SJCRH30 (cell line): ENCODE results near the gene IL32. TPM values are rescaled to one million over a fixed set of nuclear protein-coding genes. Genes with fewer than 3 reads are reported as not detected.

Experiments
- DNase-seq, 2 experiments: peaks; one replicate each; pipeline ENCODE4 v3.0.0-alpha.2; 2015 to 2020
- H3K27ac ChIP-seq: fragments of 250-450 bp; sonication (Bioruptor Pico); 2 replicates; pipeline ENCODE4 v1.5.1; 2020; ENCODE audit warnings: mild to moderate bottlenecking, moderate library complexity
- H3K27me3 ChIP-seq: fragments of 250-450 bp; sonication (Bioruptor Pico); 2 replicates; pipeline ENCODE4 v1.5.1; 2020; ENCODE audit warnings: mild to moderate bottlenecking, moderate library complexity
- H3K36me3 ChIP-seq: fragments of 250-450 bp; sonication (Bioruptor Pico); 2 replicates; pipeline ENCODE4 v1.5.1; 2020; ENCODE audit warnings: mild to moderate bottlenecking, moderate library complexity
- H3K4me1 ChIP-seq: fragments of 250-450 bp; sonication (Bioruptor Pico); 2 replicates; pipeline ENCODE4 v1.5.1; 2020; ENCODE audit warnings: mild to moderate bottlenecking, moderate library complexity
- H3K4me3 ChIP-seq: fragments of 250-450 bp; sonication (Bioruptor Pico); 2 replicates; pipeline ENCODE4 v1.5.1; 2020; ENCODE audit warnings: mild to moderate bottlenecking, moderate library complexity
- H3K9me3 ChIP-seq: fragments of 250-450 bp; sonication (Bioruptor Pico); replicated peaks from 2 replicates; pipeline ENCODE4 v1.5.1; 2020; ENCODE audit warnings: mild to moderate bottlenecking, moderate library complexity
- total RNA-seq: library from RNA; depleted of rRNA; stranded (reverse); fragments of >200 nt; shearing (Covaris generic); gene quantifications from 2 replicates; pipeline ENCODE4 v1.2.3, GENCODE V29; 2014; rRNA removed

The IL32 gene
- total RNA-seq, 1 experiment from 2014 or later = 158 TPM

DNA sequence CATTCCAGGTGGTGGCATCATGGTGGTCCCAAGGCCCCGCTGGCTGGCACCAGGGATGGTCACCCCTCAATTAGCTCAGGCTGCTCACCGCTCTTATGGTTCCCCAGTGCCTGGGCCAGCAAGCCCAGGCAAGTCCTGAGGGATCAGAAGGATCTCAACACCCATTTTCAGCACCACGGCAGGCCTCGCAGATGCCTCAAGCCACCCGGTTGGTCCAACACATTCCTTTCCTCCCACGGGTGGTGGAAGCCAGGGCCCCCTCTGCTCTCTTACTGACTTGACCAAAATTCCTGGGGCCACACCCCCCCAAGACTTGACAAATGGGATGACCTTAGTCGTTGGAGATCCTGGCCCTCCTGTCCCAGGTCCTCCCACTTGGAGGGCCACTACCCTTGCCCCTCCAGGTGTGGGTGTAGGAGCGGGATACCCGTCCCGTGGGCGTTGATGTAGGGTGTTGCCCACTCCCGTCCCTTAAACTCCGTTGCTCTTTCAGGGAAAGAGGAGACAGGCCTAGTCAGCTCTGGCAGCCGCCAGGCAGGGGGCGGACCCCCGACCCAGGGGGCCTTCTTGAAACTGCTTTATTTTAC, 52.9 kb downstream of the IL32 start:
- DNase-seq = no peak
- H3K9me3 ChIP-seq = no peaks in the 10 kb centered on the region
- peaks cover 32% of the 10 kb centered on the region for H3K4me1 ChIP-seq
- H3K27me3 ChIP-seq = no peaks in the 10 kb centered on the region
- no peak overlapping the region for H3K27ac ChIP-seq
- H3K4me3 ChIP-seq = no peak overlapping the region
- H3K36me3 ChIP-seq = peaks cover 35% of the 10 kb centered on the region

DNA sequence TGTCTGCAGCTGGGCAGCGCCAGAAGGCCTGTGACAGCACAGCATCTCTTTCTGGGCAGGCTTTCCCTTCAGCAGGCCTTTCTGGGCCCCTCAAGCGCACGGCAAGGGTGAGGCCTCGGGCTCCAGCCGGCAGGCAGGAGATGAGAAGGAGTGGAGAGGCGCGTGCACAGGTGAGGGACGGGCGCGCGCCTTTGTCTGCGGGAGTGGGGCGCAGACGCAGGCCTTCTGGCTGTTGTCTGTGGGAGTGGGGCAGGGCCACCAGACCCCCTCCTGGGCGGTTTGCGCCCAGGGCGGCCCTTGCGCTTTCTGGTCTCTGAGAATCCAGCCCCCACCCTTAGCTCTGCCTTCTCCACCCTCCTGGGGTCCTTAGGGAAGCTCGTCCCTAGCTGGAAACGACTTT, 53.4 kb downstream of the IL32 start:
- peaks cover 35% of the 10 kb centered on the region for H3K36me3 ChIP-seq
- H3K27ac ChIP-seq = no peak overlapping the region
- no peaks in the 10 kb centered on the region for H3K9me3 ChIP-seq
- H3K27me3 ChIP-seq = no peaks in the 10 kb centered on the region
- DNase-seq = no peak
- no peak overlapping the region for H3K4me3 ChIP-seq
- H3K4me1 ChIP-seq = peaks cover 35% of the 10 kb centered on the region

Other genes starting within 250 kb of the IL32 start
- gene PRSS21, start 248.4 kb upstream of the IL32 start, total RNA-seq = not detected in 2 replicates
- not detected in 2 replicates for gene ZG16B, start 235.3 kb upstream of the IL32 start, total RNA-seq
- not detected in 2 replicates for gene PRSS22, start 207.5 kb upstream of the IL32 start, total RNA-seq
- 35.4 and 40.6 TPM in 2 replicates for gene FLYWCH2, start 182.4 kb upstream of the IL32 start, total RNA-seq
- 9.1 and 9.7 TPM in 2 replicates for gene FLYWCH1, start 153.7 kb upstream of the IL32 start, total RNA-seq
- 13.8 and 14.9 TPM in 2 replicates for gene KREMEN2, start 101.4 kb upstream of the IL32 start, total RNA-seq
- 28.1 and 34.1 TPM in 2 replicates for gene PAQR4, start 96.3 kb upstream of the IL32 start, total RNA-seq
- gene PKMYT1, start 85.2 kb upstream of the IL32 start, total RNA-seq = 34.8 and 45.8 TPM in 2 replicates
- not detected in 2 replicates for gene CLDN9, start 52.7 kb upstream of the IL32 start, total RNA-seq
- not detected in 2 replicates for gene CLDN6, start 47.5 kb upstream of the IL32 start, total RNA-seq
- gene TNFRSF12A, start 45.3 kb upstream of the IL32 start, total RNA-seq = 29.0 and 32.1 TPM in 2 replicates
- 16.8 and 18.9 TPM in 2 replicates for gene HCFC1R1, start 41.7 kb upstream of the IL32 start, total RNA-seq
- 25.5 and 29.4 TPM in 2 replicates for gene THOC6, start 41.6 kb upstream of the IL32 start, total RNA-seq
- not detected in 2 replicates for gene BICDL2, start 28.7 kb upstream of the IL32 start, total RNA-seq
- gene MMP25, start 19.1 kb upstream of the IL32 start, total RNA-seq = 0.06 and 0.13 TPM in 2 replicates
- gene ZSCAN10, start 33.7 kb downstream of the IL32 start, total RNA-seq = 0.73 and 0.76 TPM in 2 replicates
- 12.9 and 13.7 TPM in 2 replicates for gene ZNF205, start 46.9 kb downstream of the IL32 start, total RNA-seq
- 2.5 and 3.0 TPM in 2 replicates for gene ZNF213, start 69.4 kb downstream of the IL32 start, total RNA-seq
- gene OR1F1, start 122.6 kb downstream of the IL32 start, total RNA-seq = 0.47 TPM in 1 of 2 replicates, not detected in the other
- gene ZNF200, start 169.5 kb downstream of the IL32 start, total RNA-seq = 16.1 and 17.6 TPM in 2 replicates
- not detected in 2 replicates for gene MEFV, start 191.0 kb downstream of the IL32 start, total RNA-seq
- 46.3 and 47.6 TPM in 2 replicates for gene ZNF263, start 217.9 kb downstream of the IL32 start, total RNA-seq
- 4.7 TPM in 2 replicates for gene TIGD7, start 239.8 kb downstream of the IL32 start, total RNA-seq
- gene ZNF75A, start 239.9 kb downstream of the IL32 start, total RNA-seq = 17.0 and 17.6 TPM in 2 replicates